Measurements from ENCODE around the gene LTBR.
"Not testable (repeated sequence)": the region's sequence is repeated elsewhere in the genome, so short reads cannot be mapped to it uniquely, and the experiment has no call there.

The LTBR gene

GRCh38 chr12:6404390-6404789, 20.4 kb downstream of the LTBR start:
- no peak for DNase-seq
- intact Hi-C loops (cut with DNase I), result no loop called here

GRCh38 chr12:6405963-6406362, 22.0 kb downstream of the LTBR start:
- intact Hi-C loops (cut with DNase I), result no loop called here
- no peak for DNase-seq

- no peak for DNase-seq
- intact Hi-C loops (cut with DNase I), result no loop called here
Observed at GRCh38 chr12:6407236-6407954, 23.4 kb downstream of the LTBR start.

- intact Hi-C loops (cut with DNase I), result no loop called here
- DNase-seq, result peak in 7 of 42 donors; percentile 16 to 54 (median 29)
Observed at GRCh38 chr12:6416596-6416995, 32.6 kb downstream of the LTBR start.

- DNase-seq, result no peak
- intact Hi-C loops (cut with DNase I), result no loop called here
Observed at GRCh38 chr12:6418796-6419195, 34.8 kb downstream of the LTBR start.

DNA sequence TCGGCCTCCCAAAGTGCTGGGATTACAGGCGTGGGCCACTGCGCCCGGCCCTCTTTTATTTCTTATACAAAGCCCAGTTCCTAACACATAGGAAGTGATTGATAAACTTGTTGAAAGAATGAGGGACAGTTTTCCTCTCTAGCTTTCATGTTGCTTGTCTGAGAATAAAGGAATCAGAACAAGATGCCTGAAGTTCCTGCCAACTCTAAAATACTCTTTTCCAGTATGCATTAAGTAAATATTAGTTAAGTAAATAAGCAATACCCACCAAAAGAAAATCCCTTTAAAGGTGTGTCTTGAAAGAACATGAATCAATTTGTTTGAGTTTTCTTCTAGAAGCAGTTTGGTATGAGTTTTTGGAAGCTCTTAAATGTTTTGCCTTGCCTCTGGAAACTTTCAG, 36.4 kb downstream of the LTBR start:
- DNase-seq, result no peak
- intact Hi-C loops (cut with DNase I), result loop anchor here (5.0 kb wide), 2 partner anchors 47 to 117 kb away; no protein-coding TSS in a partner anchor

- intact Hi-C loops (cut with DNase I), result loop anchor here (5.0 kb wide), 2 partner anchors 44 to 114 kb away; no protein-coding TSS in a partner anchor
- peak; percentile 56 to 92 (median 83) for DNase-seq
Observed at GRCh38 chr12:6423267-6424007, 39.5 kb downstream of the LTBR start.

DNA sequence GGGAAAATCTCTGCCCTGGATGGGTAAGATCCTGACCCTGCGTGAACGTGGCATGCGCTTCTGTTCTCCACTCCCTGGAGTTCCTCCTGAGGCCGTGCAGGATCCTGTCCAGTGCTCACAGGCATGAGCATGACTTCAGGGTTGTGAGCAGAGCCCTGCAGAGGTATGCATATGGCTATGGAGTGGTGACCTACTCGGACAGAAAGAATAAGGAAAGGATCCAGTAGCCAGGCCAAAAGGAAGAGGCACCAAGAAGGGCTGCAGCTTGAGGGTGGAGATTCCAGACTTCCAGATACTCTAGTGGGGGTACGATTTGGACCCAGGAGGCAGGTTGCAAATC, 40.0 kb downstream of the LTBR start:
- intact Hi-C loops (cut with DNase I), result loop anchor here (5.0 kb wide), 2 partner anchors 43 to 113 kb away; no protein-coding TSS in a partner anchor
- DNase-seq, result no peak

DNA sequence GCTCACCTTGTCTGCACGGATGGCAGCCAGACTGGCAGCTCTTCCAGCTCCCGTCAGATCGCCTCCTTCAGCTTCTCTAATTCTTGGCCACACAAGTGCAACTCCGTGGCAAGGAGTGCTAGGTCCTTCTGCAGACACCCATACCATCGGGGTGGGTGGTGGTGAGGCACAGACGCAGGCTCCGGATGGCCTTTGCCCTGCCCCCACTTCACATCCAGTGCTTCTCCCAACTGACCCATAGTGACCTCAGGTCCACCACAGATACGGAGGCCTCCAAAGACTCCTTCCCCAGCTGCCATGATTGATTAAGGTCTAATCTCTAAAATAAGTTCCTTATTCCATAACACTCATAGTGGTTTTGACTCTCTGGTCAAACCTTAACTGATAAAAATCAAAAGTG, 40.9 kb downstream of the LTBR start:
- intact Hi-C loops (cut with DNase I), result loop anchor here (5.0 kb wide), 2 partner anchors 42 to 112 kb away; no protein-coding TSS in a partner anchor
- DNase-seq, result peak in 2 of 42 donors; percentile 11 to 23

DNA sequence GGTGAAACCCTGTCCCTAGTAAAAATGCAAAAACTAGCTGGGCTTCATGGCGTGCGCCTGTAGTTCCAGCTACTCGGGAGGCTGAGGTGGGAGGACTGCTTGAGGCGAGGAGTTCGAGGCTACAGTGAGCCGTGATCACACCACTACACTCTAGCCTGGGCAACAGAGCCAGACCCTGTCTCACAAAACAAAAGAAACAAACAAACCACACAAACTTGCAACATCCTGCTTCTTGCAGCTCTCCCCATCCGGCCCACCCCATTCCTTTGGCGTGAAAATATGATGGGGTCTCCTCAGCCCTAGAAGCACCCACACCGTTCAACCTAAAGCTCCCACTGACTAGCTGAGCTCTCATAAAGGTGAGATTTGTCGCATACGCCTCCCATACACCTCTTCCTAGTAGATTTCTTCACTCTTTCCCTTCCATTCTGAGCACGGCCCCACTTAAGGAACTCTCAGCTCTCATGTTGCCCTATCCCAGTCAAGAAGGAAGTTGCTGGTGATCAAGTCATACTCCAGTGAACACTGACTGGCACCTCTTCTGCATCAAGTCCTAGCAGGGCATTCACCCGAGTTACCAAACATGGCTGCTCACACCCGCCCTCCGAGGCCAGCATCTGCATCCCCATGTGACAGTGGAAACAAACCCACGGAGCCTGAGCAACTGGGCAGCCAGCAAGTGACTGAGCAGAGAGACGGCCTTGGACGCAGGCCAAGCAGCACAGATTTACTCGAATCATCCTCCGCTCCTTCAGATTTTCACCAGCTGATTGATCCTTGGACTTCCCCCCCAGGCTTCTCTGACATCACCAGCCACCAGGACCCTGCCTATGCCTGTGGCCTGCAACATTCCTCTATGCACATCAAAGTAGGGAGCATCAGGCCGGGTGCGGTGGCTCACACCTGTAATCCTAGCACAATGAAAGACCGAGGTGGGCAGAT, 41.9 kb downstream of the LTBR start:
- DNase-seq, result peak in 26 of 42 donors; percentile 14 to 70 (median 40)
- intact Hi-C loops (cut with DNase I), result no loop called here

DNA sequence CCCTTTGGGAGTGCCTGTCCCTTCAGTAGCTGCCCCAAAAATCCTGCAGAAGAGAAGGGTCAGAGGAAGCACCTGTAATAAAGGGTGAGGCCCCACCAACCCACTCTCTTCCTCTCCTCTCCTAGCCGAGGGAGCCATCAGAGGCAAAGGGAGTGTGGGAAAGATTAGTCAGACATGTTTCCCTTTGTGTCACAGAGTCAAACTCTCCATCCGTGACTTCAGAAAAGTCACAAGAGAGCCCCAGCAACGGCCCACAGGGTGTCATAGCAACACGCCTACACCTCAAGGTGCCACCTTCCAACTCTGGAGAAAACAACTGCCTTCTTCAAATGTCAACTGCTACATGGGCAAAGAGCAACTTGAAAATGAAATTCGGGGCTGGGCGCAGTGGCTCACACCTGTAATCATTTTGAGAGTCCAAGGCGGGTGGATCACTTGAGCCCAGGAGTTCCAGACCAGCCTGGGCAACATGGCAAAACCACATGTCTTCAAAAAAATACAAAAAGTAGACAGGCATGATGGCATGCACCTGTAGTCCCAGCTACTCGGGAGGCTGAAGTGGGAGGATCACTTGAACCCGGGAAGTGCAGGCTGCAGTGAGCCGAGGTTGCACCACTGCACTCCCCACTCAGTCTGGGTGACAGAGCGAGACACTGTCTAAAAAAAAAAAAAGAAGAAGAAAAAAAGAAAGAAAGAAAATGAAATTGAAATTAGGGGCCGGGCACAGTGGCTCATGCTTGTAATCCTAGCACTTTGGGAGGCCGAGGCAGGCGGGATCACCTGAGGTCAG, 43.1 kb downstream of the LTBR start:
- DNase-seq, result peak; percentile 35 to 89 (median 66)
- intact Hi-C loops (cut with DNase I), result no loop called here

DNA sequence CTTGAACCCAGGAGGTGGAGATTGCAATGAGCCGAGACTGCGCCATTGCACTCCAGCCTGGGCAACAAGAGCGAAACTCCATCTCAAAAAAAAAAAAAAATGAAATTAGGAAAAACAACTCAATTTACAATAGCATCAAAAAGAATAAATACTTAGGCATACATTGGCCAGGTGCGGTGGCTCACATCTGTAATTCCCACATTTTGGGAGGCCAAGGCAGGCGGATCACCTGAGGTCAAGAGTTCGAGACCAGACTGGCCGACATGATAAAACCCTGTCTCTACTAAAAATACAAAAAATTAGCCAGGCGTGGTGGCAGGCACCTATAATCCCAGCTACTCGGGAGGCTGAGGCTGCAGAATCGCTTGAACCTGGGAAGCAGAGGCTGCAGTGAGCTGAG, 43.8 kb downstream of the LTBR start:
- intact Hi-C loops (cut with DNase I), result not testable (repeated sequence)

DNA sequence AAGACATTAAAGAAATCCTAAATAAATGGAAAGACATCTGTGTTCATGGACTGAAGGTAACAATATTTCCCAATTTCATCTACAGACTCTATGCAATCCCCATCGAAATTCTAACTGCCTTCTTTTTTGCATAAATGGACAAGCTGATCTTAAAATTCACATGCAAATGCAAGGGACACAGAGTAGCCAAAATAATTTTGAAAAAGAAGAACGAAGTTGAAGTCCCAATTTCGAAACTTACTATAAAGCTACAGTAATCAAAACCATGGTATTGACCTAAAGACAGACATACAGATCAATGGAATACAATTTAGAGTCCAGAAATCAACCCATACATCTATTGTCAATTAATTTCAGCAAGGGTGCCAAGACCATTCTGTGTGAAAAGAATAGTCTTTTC, 44.4 kb downstream of the LTBR start:
- intact Hi-C loops (cut with DNase I), result no loop called here
- no peak for DNase-seq

More for the DNA sequence above, 43.8 kb downstream of the LTBR start:
- DNase-seq, result peak in 1 of 42 donors; percentile 29

- peak in 36 of 42 donors; percentile 12 to 79 (median 52) for DNase-seq
- intact Hi-C loops (cut with DNase I), result no loop called here
Observed at GRCh38 chr12:6430124-6430989, 46.4 kb downstream of the LTBR start.

- peak in 11 of 42 donors; percentile 3 to 58 (median 38) for DNase-seq
- intact Hi-C loops (cut with DNase I), result no loop called here
Observed at GRCh38 chr12:6432991-6433390, 49.0 kb downstream of the LTBR start.

DNA sequence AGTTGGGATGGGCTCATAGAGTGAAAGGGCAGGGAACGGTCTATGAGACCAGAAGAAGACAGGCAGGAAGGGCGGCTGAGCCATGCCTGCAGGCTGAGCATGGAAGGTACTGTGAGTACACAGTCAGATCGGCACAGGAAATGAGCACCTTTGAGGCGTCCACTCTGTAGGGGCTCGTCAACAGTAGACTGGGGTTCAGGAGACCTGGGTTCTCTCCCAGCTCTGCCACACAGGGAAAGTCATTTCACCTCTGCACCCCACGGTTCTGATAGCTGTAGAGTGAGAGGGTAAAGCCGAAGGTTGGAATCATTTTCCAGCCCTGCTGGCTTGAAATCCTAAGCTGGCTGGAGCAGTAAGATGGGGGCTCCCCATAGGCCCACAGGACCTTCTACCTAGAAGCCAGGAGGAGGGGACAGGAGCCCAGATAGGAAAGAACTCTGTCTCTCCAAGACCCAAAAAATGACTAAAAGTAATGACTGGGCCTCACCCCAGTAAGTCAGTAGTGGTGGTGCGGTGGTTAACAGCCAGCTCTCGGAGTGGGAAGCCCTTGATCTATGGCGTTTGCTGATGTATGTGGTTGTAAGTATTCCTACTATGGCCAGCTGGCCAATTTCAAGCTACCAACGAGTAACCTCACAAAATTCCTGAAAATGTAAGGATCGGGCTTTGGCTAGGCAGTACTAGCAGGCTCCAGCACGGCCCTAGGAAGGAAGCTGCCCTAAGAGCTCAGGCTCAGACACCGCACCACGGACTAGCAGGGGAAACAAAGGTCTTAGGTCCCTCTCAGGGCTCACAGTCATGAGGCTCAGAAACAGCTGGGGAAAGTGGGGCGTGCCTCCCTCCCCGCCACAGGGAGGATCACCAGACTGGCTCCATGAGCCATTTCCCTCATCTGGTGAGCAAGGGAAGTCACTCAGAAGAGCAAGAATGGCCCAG, 50.5 kb downstream of the LTBR start:
- DNase-seq, result peak in 3 of 42 donors; percentile 20 to 40 (median 25)
- intact Hi-C loops (cut with DNase I), result no loop called here

Measured in head of caudate nucleus (tissue), 42 donors.